ENCODE data around the gene PPP6R3. TPM values are rescaled to one million over a fixed set of nuclear protein-coding genes. Genes with fewer than 3 reads are reported as not detected.

The PPP6R3 gene
- total RNA-seq, 3 donors from 2014 or later (not counting 1 experiment from before 2014, with no cell fraction given), result 148 to 176 (median 149) TPM

- no peaks in the 10 kb centered on the region for H3K36me3 Mint-ChIP-seq
- Histone ChIP-seq H3K27ac (ENCODE audit: low read length) (no peak overlapping the region), H3K36me3 (ENCODE audit: control insufficient read depth, insufficient read depth, low read length) (no peaks in the 10 kb centered on the region), H3K4me3 (ENCODE audit: low read length) (no peak overlapping the region), H3K27me3 (ENCODE audit: control insufficient read depth, insufficient read depth, low read length) (no peaks in the 10 kb centered on the region), H3K4me1 (ENCODE audit: control insufficient read depth, insufficient read depth, low read length) (no peaks in the 10 kb centered on the region), H3K9me3 (ENCODE audit: control insufficient read depth, insufficient read depth, low read length) (no peaks in the 10 kb centered on the region)
- WGBS (ENCODE audit: insufficient coverage), result 94% methylated on average over 32 of the region's 34 CpGs
- H3K9me3 Mint-ChIP-seq, result no peaks in the 10 kb centered on the region
- H3K4me3 Mint-ChIP-seq, result no peak overlapping the region
- DNase-seq (no peak), ATAC-seq (no peak)
- no peak overlapping the region for H3K27ac Mint-ChIP-seq
- TF ChIP-seq, protein P1, sequence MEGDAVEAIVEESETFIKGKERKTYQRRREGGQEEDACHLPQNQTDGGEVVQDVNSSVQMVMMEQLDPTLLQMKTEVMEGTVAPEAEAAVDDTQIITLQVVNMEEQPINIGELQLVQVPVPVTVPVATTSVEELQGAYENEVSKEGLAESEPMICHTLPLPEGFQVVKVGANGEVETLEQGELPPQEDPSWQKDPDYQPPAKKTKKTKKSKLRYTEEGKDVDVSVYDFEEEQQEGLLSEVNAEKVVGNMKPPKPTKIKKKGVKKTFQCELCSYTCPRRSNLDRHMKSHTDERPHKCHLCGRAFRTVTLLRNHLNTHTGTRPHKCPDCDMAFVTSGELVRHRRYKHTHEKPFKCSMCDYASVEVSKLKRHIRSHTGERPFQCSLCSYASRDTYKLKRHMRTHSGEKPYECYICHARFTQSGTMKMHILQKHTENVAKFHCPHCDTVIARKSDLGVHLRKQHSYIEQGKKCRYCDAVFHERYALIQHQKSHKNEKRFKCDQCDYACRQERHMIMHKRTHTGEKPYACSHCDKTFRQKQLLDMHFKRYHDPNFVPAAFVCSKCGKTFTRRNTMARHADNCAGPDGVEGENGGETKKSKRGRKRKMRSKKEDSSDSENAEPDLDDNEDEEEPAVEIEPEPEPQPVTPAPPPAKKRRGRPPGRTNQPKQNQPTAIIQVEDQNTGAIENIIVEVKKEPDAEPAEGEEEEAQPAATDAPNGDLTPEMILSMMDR (IDR thresholded peaks at IDR 0.05), result no peak
- intact Hi-C loops (cut with micrococcal nuclease), result no loop called here
- H3K4me1 Mint-ChIP-seq, result no peaks in the 10 kb centered on the region
- H3K27me3 Mint-ChIP-seq (ENCODE audit: low read depth in 2 of 2), result no peaks in the 10 kb centered on the region
Observed at GRCh38 chr11:68437927-68438657, 22.5 kb upstream of the PPP6R3 start.

DNA sequence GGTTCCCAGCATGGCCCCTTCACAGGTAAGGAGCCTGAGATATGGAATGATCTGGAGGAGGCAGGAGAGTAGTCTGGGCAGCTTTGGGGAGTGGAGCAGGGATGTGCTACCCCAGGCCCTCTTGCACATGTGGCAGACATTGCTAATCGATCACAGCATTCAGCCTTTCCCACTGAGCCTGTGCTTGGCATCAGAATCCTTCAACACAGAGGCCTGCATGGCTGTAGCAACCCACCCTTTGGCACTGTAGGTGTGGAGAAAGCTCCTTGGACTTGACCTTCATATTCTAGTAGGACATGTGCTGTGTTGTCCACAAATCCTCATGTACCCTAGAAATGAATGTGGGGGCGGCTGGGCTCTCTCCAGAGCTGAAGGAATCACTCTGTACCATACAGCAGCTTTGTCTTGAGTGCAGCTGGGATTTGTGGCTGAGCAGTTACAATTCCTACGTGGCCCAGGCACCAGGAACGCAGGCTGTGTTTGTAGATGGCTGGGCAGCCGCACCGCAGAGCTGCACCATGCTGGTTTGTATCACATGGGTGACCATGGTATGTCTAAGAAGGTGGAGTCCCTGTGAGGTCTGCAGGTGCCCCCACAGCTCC is 21.8 kb upstream of the PPP6R3 start:
- no peaks in the 10 kb centered on the region for H3K27me3 ChIP-seq (ENCODE audit: control insufficient read depth, insufficient read depth, low read length)
- 91% methylated on average over 6 of the region's 6 CpGs for WGBS (ENCODE audit: insufficient coverage)
- no peak overlapping the region for H3K4me3 ChIP-seq (ENCODE audit: low read length)
- Mint-ChIP-seq H3K36me3 (no peaks in the 10 kb centered on the region), H3K4me3 (no peak overlapping the region), H3K27ac (no peak overlapping the region), H3K9me3 (no peaks in the 10 kb centered on the region), H3K27me3 (ENCODE audit: low read depth in 2 of 2) (no peaks in the 10 kb centered on the region), H3K4me1 (no peaks in the 10 kb centered on the region)
- no peak overlapping the region for H3K27ac ChIP-seq (ENCODE audit: low read length)
- ATAC-seq, result no peak
- no peaks in the 10 kb centered on the region for H3K4me1 ChIP-seq (ENCODE audit: control insufficient read depth, insufficient read depth, low read length)
- no peaks in the 10 kb centered on the region for H3K36me3 ChIP-seq (ENCODE audit: control insufficient read depth, insufficient read depth, low read length)
- H3K9me3 ChIP-seq (ENCODE audit: control insufficient read depth, insufficient read depth, low read length), result no peaks in the 10 kb centered on the region
- no peak for DNase-seq
- intact Hi-C loops (cut with micrococcal nuclease), result no loop called here
- TF ChIP-seq, protein P1 (IDR thresholded peaks at IDR 0.05), result no peak

GRCh38 chr11:68439355-68440065 is 21.0 kb upstream of the PPP6R3 start:
- no peaks in the 10 kb centered on the region for H3K4me1 ChIP-seq (ENCODE audit: control insufficient read depth, insufficient read depth, low read length)
- no peak overlapping the region for H3K27ac ChIP-seq (ENCODE audit: low read length)
- H3K36me3 ChIP-seq (ENCODE audit: control insufficient read depth, insufficient read depth, low read length), result no peaks in the 10 kb centered on the region
- H3K9me3 ChIP-seq (ENCODE audit: control insufficient read depth, insufficient read depth, low read length), result no peaks in the 10 kb centered on the region
- no peaks in the 10 kb centered on the region for H3K4me1 Mint-ChIP-seq
- WGBS (ENCODE audit: insufficient coverage), result 93% methylated on average over 36 of the region's 38 CpGs
- no peak overlapping the region for H3K27ac Mint-ChIP-seq
- no peaks in the 10 kb centered on the region for H3K27me3 Mint-ChIP-seq (ENCODE audit: low read depth in 2 of 2)
- H3K4me3 ChIP-seq (ENCODE audit: low read length), result no peak overlapping the region
- DNase-seq, result no peak
- ATAC-seq, result no peak
- no peaks in the 10 kb centered on the region for H3K36me3 Mint-ChIP-seq
- H3K9me3 Mint-ChIP-seq, result no peaks in the 10 kb centered on the region
- no peak overlapping the region for H3K4me3 Mint-ChIP-seq
- TF ChIP-seq, protein P1 (IDR thresholded peaks at IDR 0.05), result no peak
- intact Hi-C loops (cut with micrococcal nuclease), result no loop called here
- H3K27me3 ChIP-seq (ENCODE audit: control insufficient read depth, insufficient read depth, low read length), result no peaks in the 10 kb centered on the region
